KMS-11 (cell line): ENCODE results near the gene CTTNBP2.

Source experiments
- H2AFZ ChIP-seq: fragments of 200-600 bp; sonication (generic); 2 replicates; pipeline ENCODE4 v1.6.1; 2016; ENCODE audit warnings: antibody characterized with exemption, mixed run types, low read depth
- H3K27ac ChIP-seq: fragments of 200-600 bp; sonication (generic); 2 replicates; pipeline ENCODE4 v1.6.1; 2016; ENCODE audit warnings: mild to moderate bottlenecking, mixed run types
- H3K27me3 ChIP-seq: fragments of 200-600 bp; sonication (generic); 2 replicates; pipeline ENCODE4 v1.6.1; 2017; ENCODE audit warnings: mild to moderate bottlenecking, low read depth, mixed run types, moderate library complexity; ENCODE audit not compliant: insufficient read depth
- H3K36me3 ChIP-seq: fragments of 200-600 bp; sonication (generic); 2 replicates; pipeline ENCODE4 v1.6.1; 2017; ENCODE audit warnings: mild to moderate bottlenecking, mixed run types; ENCODE audit not compliant: insufficient read depth
- H3K4me1 ChIP-seq: fragments of 200-600 bp; sonication (generic); 2 replicates; pipeline ENCODE4 v1.6.1; 2016; ENCODE audit warnings: mild to moderate bottlenecking, low read depth, mixed run types; ENCODE audit not compliant: poor library complexity, severe bottlenecking
- H3K4me2 ChIP-seq: fragments of 200-600 bp; sonication (generic); 2 replicates; pipeline ENCODE4 v1.7.0; 2016; ENCODE audit warnings: mild to moderate bottlenecking, mixed run types
- H3K4me3 ChIP-seq: fragments of 200-600 bp; sonication (generic); IDR thresholded peaks from 2 replicates; pipeline ENCODE4 v1.6.1; 2017; ENCODE audit warnings: low read depth, low read length, mixed read lengths; ENCODE audit not compliant: insufficient read depth
- H3K79me2 ChIP-seq: fragments of 200-600 bp; sonication (generic); 2 replicates; pipeline ENCODE4 v1.6.1; 2016; ENCODE audit warnings: low read depth, mixed run types; ENCODE audit not compliant: insufficient read depth
- H3K9ac ChIP-seq: fragments of 200-600 bp; sonication (generic); 2 replicates; pipeline ENCODE4 v1.6.1; 2016; ENCODE audit warnings: mild to moderate bottlenecking, mixed run types
- H4K20me1 ChIP-seq: fragments of 200-600 bp; sonication (generic); 2 replicates; pipeline ENCODE4 v1.6.1; 2016; ENCODE audit warnings: mild to moderate bottlenecking, mixed run types; ENCODE audit not compliant: insufficient read depth
- CTCF ChIP-seq: fragments of 200-600 bp; sonication (generic); conservative IDR thresholded peaks from 2 replicates; pipeline ENCODE4 v1.6.1; 2017; ENCODE audit warnings: low read depth, mild to moderate bottlenecking, antibody characterized with exemption, low read length, moderate library complexity, mixed read lengths

The CTTNBP2 gene

GRCh38 chr7:117661328-117661727, 211.9 kb downstream of the CTTNBP2 start:
- Histone ChIP-seq H3K27me3 (no peaks in the 10 kb centered on the region), H3K4me1 (no peaks in the 10 kb centered on the region), H3K4me2 (no peak overlapping the region), H3K4me3 (no peak overlapping the region), H3K9ac (no peak overlapping the region), H2AFZ (no peak overlapping the region), H4K20me1 (no peaks in the 10 kb centered on the region), H3K79me2 (no peaks in the 10 kb centered on the region), H3K27ac (no peak overlapping the region), H3K36me3 (no peaks in the 10 kb centered on the region)
- TF ChIP-seq CTCF, result no peak
